Transverse colon (tissue), 4 donors: ENCODE data around the gene CCDC50. TPM values are rescaled to one million over a fixed set of nuclear protein-coding genes. Genes with fewer than 3 reads are reported as not detected.

Source experiments
- DNase-seq: peaks from one replicate; pipeline ENCODE4 v3.0.0-alpha.2; 2019
- H3K27ac ChIP-seq, 4 donors: fragments of 200-600 bp; sonication (generic); 2 replicates each; pipeline ENCODE4 v1.5.1; 2016 to 2018; ENCODE audit warnings: inconsistent platforms in 4 of 4
- H3K27me3 ChIP-seq: fragments of 200-600 bp; sonication (generic); 2 replicates; pipeline ENCODE4 v1.5.1; 2017; ENCODE audit warnings: inconsistent platforms
- H3K36me3 ChIP-seq, 4 donors: fragments of 200-600 bp; sonication (generic); 2 replicates each; pipeline ENCODE4 v1.5.1; 2017 to 2019; ENCODE audit warnings: inconsistent platforms in 4 of 4
- H3K4me1 ChIP-seq, 4 donors: fragments of 200-600 bp; sonication (generic); 2 replicates each; pipeline ENCODE4 v1.5.1; 2017 to 2020; ENCODE audit warnings: inconsistent platforms in 4 of 4
- H3K4me3 ChIP-seq, 4 donors: fragments of 200-600 bp; sonication (generic); 1 replicate in 1 of 4; 2 replicates in 3 of 4; pipeline versions ENCODE4 v1.5.1 to v1.6.1; 2017 to 2019; ENCODE audit warnings: inconsistent platforms in 4 of 4
- H3K9me3 ChIP-seq, 2 donors: fragments of 200-600 bp; sonication (generic); 2 replicates each; pipeline ENCODE4 v1.5.1; 2017 to 2019; ENCODE audit warnings: inconsistent platforms in 2 of 2
- CTCF ChIP-seq, 5 experiments: fragments of 200-600 bp in 3 of 5; fragments of 450-650 bp in 2 of 5; sonication (generic) in 3 of 5; IDR thresholded peaks; 1 replicate in 2 of 5; 2 replicates in 3 of 5; pipeline ENCODE4 v1.5.1; 2016 to 2017; ENCODE audit warnings: antibody characterized with exemption in 5 of 5, inconsistent platforms in 3 of 5, mild to moderate bottlenecking in 2 of 5, moderate library complexity in 1 of 5
- EP300 ChIP-seq: sonication (generic); formaldehyde crosslinking; IDR thresholded peaks from one replicate; pipeline ENCODE4 v1.6.1; 2017; ENCODE audit warnings: antibody characterized with exemption, low read depth
- POLR2A ChIP-seq: fragments of 450-650 bp; IDR thresholded peaks from one replicate; pipeline ENCODE4 v1.6.1; 2016; ENCODE audit warnings: antibody characterized with exemption, mild to moderate bottlenecking, moderate library complexity
- POLR2AphosphoS5 ChIP-seq, 3 donors: sonication (generic); formaldehyde crosslinking; IDR thresholded peaks; one replicate each; pipeline ENCODE4 v1.6.1; 2016; ENCODE audit warnings: antibody characterized with exemption in 3 of 3
- WGBS, 2 donors: methylation state at CpG; one replicate each; pipeline ENCODE4 v1.1.5; 2018; ENCODE audit warnings: low coverage in 1 of 2; 5-methylcytosine and 5-hydroxymethylcytosine counted together
- in situ Hi-C, 4 donors: fragments of 200-750 bp; cut with MboI; loops; one replicate each; pipeline versions ENCODE4 v1.15.0 to v1.15.1; 2017; ENCODE audit warnings: low sequenced_read_pairs in 3 of 4, low pct_ligation_motif_present in 1 of 4, low pct_unique_long_range_greater_than_20kb in 1 of 4
- intact Hi-C: fragments of 100-400 bp; cut with DNase I; formaldehyde crosslinking; loops from one replicate; pipeline ENCODE4 v1.15.1; 2023; ENCODE audit warnings: low total_unique reads
- total RNA-seq, 4 donors: library from RNA; depleted of rRNA; stranded (reverse); fragments of >200 nt; gene quantifications; one replicate each; pipeline ENCODE4 v1.1.0, GENCODE V29; 2016

Gene CCDC50
- total RNA-seq, 4 donors from 2014 or later: 61.3 to 78.0 (median 69.5) TPM

GRCh38 chr3:191357909-191358308, 28.7 kb downstream of the CCDC50 start:
- Histone ChIP-seq H3K4me1 (peaks cover 20 to 30% (median 25%) of the 10 kb centered on the region in 4 donors), H3K4me3 (no peak overlapping the region), H3K27ac (no peak overlapping the region), H3K36me3 (peaks cover 0 to 28% (median 2%) of the 10 kb centered on the region in 4 donors), H3K9me3 (no peaks in the 10 kb centered on the region), H3K27me3 (no peaks in the 10 kb centered on the region)
- intact Hi-C loops: no loop called here
- in situ Hi-C loops: no loop called here
- 81 to 92% methylated on average over 6 of the region's 6 CpGs for WGBS, 2 donors
- TF ChIP-seq POLR2AphosphoS5 (IDR thresholded peaks at IDR 0.05) (no peak), EP300 (no peak), CTCF (IDR thresholded peaks at IDR 0.05) (no peak), POLR2A (no peak)
- DNase-seq: no peak

- 46 to 70% methylated on average over 2 of the region's 2 CpGs for WGBS, 2 donors
- no peak for DNase-seq
- Histone ChIP-seq H3K36me3 (peaks cover 0 to 28% (median 6%) of the 10 kb centered on the region in 4 donors), H3K9me3 (no peaks in the 10 kb centered on the region), H3K4me1 (peaks cover 10 to 20% (median 15%) of the 10 kb centered on the region in 4 donors), H3K27ac (no peak overlapping the region), H3K4me3 (no peak overlapping the region), H3K27me3 (no peaks in the 10 kb centered on the region)
- intact Hi-C loops (no loop called here), in situ Hi-C loops (no loop called here)
- TF ChIP-seq CTCF (IDR thresholded peaks at IDR 0.05) (no peak), POLR2A (no peak), EP300 (no peak), POLR2AphosphoS5 (IDR thresholded peaks at IDR 0.05) (no peak)
Measured at GRCh38 chr3:191358929-191359328, 29.7 kb downstream of the CCDC50 start.

- H3K9me3 ChIP-seq: no peaks in the 10 kb centered on the region
- WGBS, 2 donors: 71 to 79% methylated on average over 3 of the region's 3 CpGs
- H3K4me1 ChIP-seq: peaks cover 10 to 15% (median 13%) of the 10 kb centered on the region in 4 donors
- H3K4me3 ChIP-seq: no peak overlapping the region
- in situ Hi-C loops (no loop called here), intact Hi-C loops (no loop called here)
- peaks cover 0 to 28% (median 12%) of the 10 kb centered on the region in 4 donors for H3K36me3 ChIP-seq
- TF ChIP-seq POLR2AphosphoS5 (IDR thresholded peaks at IDR 0.05) (no peak), CTCF (IDR thresholded peaks at IDR 0.05) (no peak), EP300 (no peak), POLR2A (no peak)
- H3K27me3 ChIP-seq: no peaks in the 10 kb centered on the region
- no peak overlapping the region for H3K27ac ChIP-seq
- DNase-seq: no peak
Measured at GRCh38 chr3:191360620-191361019, 31.4 kb downstream of the CCDC50 start.

- Histone ChIP-seq H3K27ac (no peak overlapping the region), H3K27me3 (no peaks in the 10 kb centered on the region), H3K4me1 (peaks cover 2 to 10% (median 8%) of the 10 kb centered on the region in 4 donors), H3K36me3 (peaks cover 0 to 28% (median 12%) of the 10 kb centered on the region in 4 donors), H3K9me3 (no peaks in the 10 kb centered on the region), H3K4me3 (no peak overlapping the region)
- WGBS, 2 donors: 93 to 100% methylated on average over 1 of the region's 1 CpG
- in situ Hi-C loops (no loop called here), intact Hi-C loops (no loop called here)
- no peak for DNase-seq
- TF ChIP-seq POLR2AphosphoS5 (IDR thresholded peaks at IDR 0.05) (no peak), EP300 (no peak), POLR2A (no peak), CTCF (IDR thresholded peaks at IDR 0.05) (no peak)
Measured at GRCh38 chr3:191361456-191361855, 32.3 kb downstream of the CCDC50 start.
